Measurements from ENCODE around the gene GOT1. TPM values are rescaled to one million over a fixed set of nuclear protein-coding genes. Genes with fewer than 3 reads are reported as not detected.

GOT1 gene
- total RNA-seq, 1 donor from 2014 or later = 33.7 TPM

DNA sequence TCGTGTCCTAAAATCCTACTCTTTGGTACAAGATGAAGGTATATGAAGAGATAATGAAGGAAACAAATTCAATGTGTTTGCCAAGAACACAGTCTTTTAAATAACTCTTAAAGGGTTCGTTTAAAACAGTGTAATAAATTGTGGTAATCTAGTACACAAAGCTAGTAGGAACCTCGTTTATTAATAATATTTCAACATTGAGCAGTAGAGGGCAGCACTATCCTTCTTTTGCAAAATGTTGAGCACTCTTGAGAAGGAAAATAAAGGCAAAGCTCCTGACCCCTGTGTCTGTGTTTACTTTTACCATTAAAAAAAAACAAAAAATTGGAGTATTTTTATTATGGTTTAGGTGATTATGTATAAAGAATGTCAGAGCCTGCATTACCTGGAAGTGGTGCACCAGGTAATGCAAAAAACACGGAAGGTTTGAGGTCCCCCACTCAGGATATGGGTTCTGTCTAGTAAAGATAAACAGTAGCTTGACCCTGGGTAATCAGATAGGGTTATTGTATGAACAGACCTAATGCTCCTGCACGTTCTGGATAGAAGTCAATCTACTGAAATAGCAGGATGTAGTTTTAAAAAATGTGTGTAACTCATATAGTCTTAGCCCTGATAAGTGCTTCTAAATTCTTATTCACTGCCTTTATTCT, 5.7 kb upstream of the GOT1 start:
- Mint-ChIP-seq H3K9me3 (ENCODE audit: unreplicated experiment) (no peaks in the 10 kb centered on the region), H3K27me3 (ENCODE audit: unreplicated experiment) (no peaks in the 10 kb centered on the region), H3K4me1 (ENCODE audit: unreplicated experiment) (peaks cover 13% of the 10 kb centered on the region), H3K4me3 (ENCODE audit: unreplicated experiment) (no peak overlapping the region), H3K27ac (ENCODE audit: unreplicated experiment) (no peak overlapping the region), H3K36me3 (ENCODE audit: low read depth, unreplicated experiment) (no peaks in the 10 kb centered on the region)
- TF ChIP-seq, protein P1, sequence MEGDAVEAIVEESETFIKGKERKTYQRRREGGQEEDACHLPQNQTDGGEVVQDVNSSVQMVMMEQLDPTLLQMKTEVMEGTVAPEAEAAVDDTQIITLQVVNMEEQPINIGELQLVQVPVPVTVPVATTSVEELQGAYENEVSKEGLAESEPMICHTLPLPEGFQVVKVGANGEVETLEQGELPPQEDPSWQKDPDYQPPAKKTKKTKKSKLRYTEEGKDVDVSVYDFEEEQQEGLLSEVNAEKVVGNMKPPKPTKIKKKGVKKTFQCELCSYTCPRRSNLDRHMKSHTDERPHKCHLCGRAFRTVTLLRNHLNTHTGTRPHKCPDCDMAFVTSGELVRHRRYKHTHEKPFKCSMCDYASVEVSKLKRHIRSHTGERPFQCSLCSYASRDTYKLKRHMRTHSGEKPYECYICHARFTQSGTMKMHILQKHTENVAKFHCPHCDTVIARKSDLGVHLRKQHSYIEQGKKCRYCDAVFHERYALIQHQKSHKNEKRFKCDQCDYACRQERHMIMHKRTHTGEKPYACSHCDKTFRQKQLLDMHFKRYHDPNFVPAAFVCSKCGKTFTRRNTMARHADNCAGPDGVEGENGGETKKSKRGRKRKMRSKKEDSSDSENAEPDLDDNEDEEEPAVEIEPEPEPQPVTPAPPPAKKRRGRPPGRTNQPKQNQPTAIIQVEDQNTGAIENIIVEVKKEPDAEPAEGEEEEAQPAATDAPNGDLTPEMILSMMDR (IDR thresholded peaks at IDR 0.05; ENCODE audit: unreplicated experiment) = peak; percentile 64
- peak; percentile 21 for DNase-seq (ENCODE audit: low spot score)

DNA sequence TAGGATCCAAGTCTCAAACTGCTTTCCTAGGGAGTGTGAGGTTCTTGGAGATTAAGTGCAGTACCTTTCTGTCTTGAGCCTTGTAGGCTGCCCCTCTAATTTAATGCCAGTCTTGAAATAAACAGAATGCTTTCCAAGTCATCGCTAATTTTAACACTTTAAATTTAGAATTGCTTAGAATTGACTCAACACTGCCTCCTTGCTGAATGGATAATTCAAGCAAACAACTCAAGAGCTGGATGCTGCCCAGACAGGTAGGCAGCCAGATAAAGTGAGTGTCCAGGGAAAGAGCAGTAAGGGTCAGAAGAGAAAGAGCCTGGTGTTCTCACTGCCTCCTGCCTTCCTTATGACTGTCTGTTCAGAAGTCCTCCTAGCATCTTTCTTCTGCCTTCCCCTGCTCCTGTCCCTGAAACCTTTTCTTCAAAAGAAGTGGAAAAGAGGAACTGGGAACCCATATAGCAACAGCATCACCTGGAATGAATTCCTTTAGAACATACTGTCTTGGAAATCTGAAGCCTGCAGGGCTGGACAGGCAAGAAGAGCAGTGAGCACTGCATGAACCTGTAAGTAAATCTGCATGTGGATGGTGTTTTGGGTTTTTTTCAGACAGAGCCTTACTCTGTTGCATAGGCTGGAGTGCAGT, 3.1 kb upstream of the GOT1 start:
- Mint-ChIP-seq H3K9me3 (ENCODE audit: unreplicated experiment) (no peaks in the 10 kb centered on the region), H3K27ac (ENCODE audit: unreplicated experiment) (no peak overlapping the region), H3K4me3 (ENCODE audit: unreplicated experiment) (no peak overlapping the region), H3K4me1 (ENCODE audit: unreplicated experiment) (peaks cover 23% of the 10 kb centered on the region), H3K27me3 (ENCODE audit: unreplicated experiment) (no peaks in the 10 kb centered on the region), H3K36me3 (ENCODE audit: low read depth, unreplicated experiment) (no peaks in the 10 kb centered on the region)
- no peak for DNase-seq (ENCODE audit: low spot score)
- TF ChIP-seq, protein P1 (IDR thresholded peaks at IDR 0.05; ENCODE audit: unreplicated experiment) = no peak

DNA sequence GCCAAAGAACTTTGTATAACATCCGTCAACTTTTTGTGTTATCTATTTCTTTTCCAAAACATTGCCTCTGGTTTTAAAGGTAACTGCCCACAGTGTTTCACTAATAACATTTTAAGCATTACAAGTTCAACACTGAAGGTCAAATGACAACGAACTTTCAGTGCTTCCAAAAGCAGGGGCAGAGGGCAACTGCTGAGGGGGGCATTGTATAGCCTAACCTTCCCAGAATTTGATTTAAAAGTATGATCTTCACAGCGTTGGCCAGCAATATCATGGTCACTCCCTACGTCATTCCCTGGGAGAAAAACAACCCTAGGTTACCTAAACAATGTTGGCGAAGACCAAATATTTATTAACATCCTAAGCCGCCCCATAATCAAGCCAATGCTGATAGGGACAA, 2.5 kb upstream of the GOT1 start:
- DNase-seq (ENCODE audit: low spot score) = no peak
- TF ChIP-seq, protein P1 (IDR thresholded peaks at IDR 0.05; ENCODE audit: unreplicated experiment) = no peak
- no peaks in the 10 kb centered on the region for H3K9me3 Mint-ChIP-seq (ENCODE audit: unreplicated experiment)
- H3K4me1 Mint-ChIP-seq (ENCODE audit: unreplicated experiment) = peaks cover 23% of the 10 kb centered on the region
- no peak overlapping the region for H3K4me3 Mint-ChIP-seq (ENCODE audit: unreplicated experiment)
- H3K27me3 Mint-ChIP-seq (ENCODE audit: unreplicated experiment) = no peaks in the 10 kb centered on the region
- H3K36me3 Mint-ChIP-seq (ENCODE audit: low read depth, unreplicated experiment) = no peaks in the 10 kb centered on the region
- no peak overlapping the region for H3K27ac Mint-ChIP-seq (ENCODE audit: unreplicated experiment)

DNA sequence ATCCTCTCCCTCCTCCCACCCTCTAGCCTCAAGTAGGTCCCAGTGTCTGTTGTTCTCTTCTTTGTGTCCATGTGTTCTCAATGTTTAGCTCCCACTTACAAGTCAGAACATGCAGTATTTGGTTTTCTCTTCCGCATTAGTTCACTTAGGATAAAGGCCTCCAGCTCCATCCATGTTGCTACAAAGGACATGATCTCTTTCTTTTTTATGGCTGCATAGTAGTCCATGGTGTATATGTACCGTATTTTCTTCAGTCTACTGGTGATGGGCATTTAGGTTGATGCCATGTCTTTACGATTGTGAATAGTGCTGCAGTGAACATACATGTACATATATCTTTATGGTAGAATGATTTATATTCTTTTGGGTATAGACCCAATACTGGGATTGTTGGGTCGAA, 1.6 kb upstream of the GOT1 start:
- peak overlapping the region; percentile 55 for H3K27ac Mint-ChIP-seq (ENCODE audit: unreplicated experiment)
- no peak for DNase-seq (ENCODE audit: low spot score)
- TF ChIP-seq, protein P1 (IDR thresholded peaks at IDR 0.05; ENCODE audit: unreplicated experiment) = no peak
- no peaks in the 10 kb centered on the region for H3K9me3 Mint-ChIP-seq (ENCODE audit: unreplicated experiment)
- peaks cover 23% of the 10 kb centered on the region for H3K4me1 Mint-ChIP-seq (ENCODE audit: unreplicated experiment)
- no peaks in the 10 kb centered on the region for H3K27me3 Mint-ChIP-seq (ENCODE audit: unreplicated experiment)
- peak overlapping the region; percentile 85 for H3K4me3 Mint-ChIP-seq (ENCODE audit: unreplicated experiment)
- H3K36me3 Mint-ChIP-seq (ENCODE audit: low read depth, unreplicated experiment) = no peaks in the 10 kb centered on the region

DNA sequence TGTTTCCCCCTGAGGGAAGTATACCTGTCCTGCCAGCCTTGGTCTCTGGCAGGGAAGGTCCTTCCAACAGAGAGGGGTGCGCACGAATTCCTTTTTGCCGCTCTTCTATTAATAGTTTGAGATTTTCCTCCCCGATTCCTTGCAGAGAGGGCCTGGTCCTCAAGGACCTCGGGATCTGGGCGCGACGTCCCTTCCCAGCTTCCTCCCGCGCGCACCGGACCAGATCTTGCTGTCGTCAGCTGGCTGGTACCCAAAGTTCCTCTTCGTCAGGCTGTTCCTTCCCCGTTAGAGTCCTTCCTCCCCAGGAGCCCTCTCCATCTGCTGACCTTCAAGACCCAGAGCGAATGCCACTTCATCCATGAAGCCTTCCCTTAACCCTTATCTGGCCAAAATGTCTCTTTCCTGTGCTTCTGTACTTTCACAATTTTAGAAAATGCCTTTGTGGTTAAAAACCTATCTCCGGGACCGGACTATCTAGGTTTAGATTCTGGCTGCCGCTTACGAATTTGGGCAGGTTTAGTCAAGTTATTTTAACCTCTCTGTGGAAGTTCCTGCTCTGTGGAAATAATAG, 851 bp upstream of the GOT1 start:
- Mint-ChIP-seq H3K4me1 (ENCODE audit: unreplicated experiment) (peaks cover 21% of the 10 kb centered on the region), H3K9me3 (ENCODE audit: unreplicated experiment) (no peaks in the 10 kb centered on the region), H3K27me3 (ENCODE audit: unreplicated experiment) (no peaks in the 10 kb centered on the region), H3K27ac (ENCODE audit: unreplicated experiment) (peak overlapping the region; percentile 87), H3K36me3 (ENCODE audit: low read depth, unreplicated experiment) (no peaks in the 10 kb centered on the region), H3K4me3 (ENCODE audit: unreplicated experiment) (peak overlapping the region; percentile 97)
- TF ChIP-seq, protein P1 (IDR thresholded peaks at IDR 0.05; ENCODE audit: unreplicated experiment) = no peak
- peak; percentile 35 for DNase-seq (ENCODE audit: low spot score)
